ENCODE data around the gene LYPD6B. TPM values are rescaled to one million over a fixed set of nuclear protein-coding genes. Genes with fewer than 3 reads are reported as not detected.

Gene LYPD6B
- total RNA-seq, 1 donor: 3.0 TPM

- TF ChIP-seq CTCF (IDR thresholded peaks at IDR 0.05; ENCODE audit: insufficient read depth, low read depth, low read length): no peak
- H3K4me3 ChIP-seq (ENCODE audit: low read depth, low read length): no peak overlapping the region
- no peak for DNase-seq (ENCODE audit: low read depth)
These were observed 73.6 kb downstream of the LYPD6B start for GRCh38 chr2:149112068-149112467.

- no peak overlapping the region for H3K4me3 ChIP-seq (ENCODE audit: low read depth, low read length)
- DNase-seq (ENCODE audit: low read depth): no peak
- TF ChIP-seq CTCF (IDR thresholded peaks at IDR 0.05; ENCODE audit: insufficient read depth, low read depth, low read length): no peak
These were observed 74.2 kb downstream of the LYPD6B start for GRCh38 chr2:149112713-149113112.

GRCh38 chr2:149115781-149116180, 77.3 kb downstream of the LYPD6B start:
- TF ChIP-seq CTCF (IDR thresholded peaks at IDR 0.05; ENCODE audit: insufficient read depth, low read depth, low read length): no peak
- no peak for DNase-seq (ENCODE audit: low read depth)
- no peak overlapping the region for H3K4me3 ChIP-seq (ENCODE audit: low read depth, low read length)

GRCh38 chr2:149119368-149119767, 80.9 kb downstream of the LYPD6B start:
- DNase-seq (ENCODE audit: low read depth): no peak
- no peak overlapping the region for H3K4me3 ChIP-seq (ENCODE audit: low read depth, low read length)
- TF ChIP-seq CTCF (IDR thresholded peaks at IDR 0.05; ENCODE audit: insufficient read depth, low read depth, low read length): no peak

GRCh38 chr2:149122516-149122915, 84.0 kb downstream of the LYPD6B start:
- no peak overlapping the region for H3K4me3 ChIP-seq (ENCODE audit: low read depth, low read length)
- TF ChIP-seq CTCF (IDR thresholded peaks at IDR 0.05; ENCODE audit: insufficient read depth, low read depth, low read length): no peak
- peak; percentile 32 for DNase-seq (ENCODE audit: low read depth)

GRCh38 chr2:149125031-149125725, 86.7 kb downstream of the LYPD6B start:
- no peak for TF ChIP-seq CTCF (IDR thresholded peaks at IDR 0.05; ENCODE audit: insufficient read depth, low read depth, low read length)
- H3K4me3 ChIP-seq (ENCODE audit: low read depth, low read length): no peak overlapping the region
- DNase-seq (ENCODE audit: low read depth): no peak

- no peak overlapping the region for H3K4me3 ChIP-seq (ENCODE audit: low read depth, low read length)
- TF ChIP-seq CTCF (IDR thresholded peaks at IDR 0.05; ENCODE audit: insufficient read depth, low read depth, low read length): no peak
- peak; percentile 90 for DNase-seq (ENCODE audit: low read depth)
These were observed 90.9 kb downstream of the LYPD6B start for GRCh38 chr2:149129433-149129832.

All from fibroblast of villous mesenchyme (primary cell).